BLaER1 treated with 17β-estradiol and CSF1 and Interleukin-3, amounts not matched to agents 10 nM and 100 nM (cell line): ENCODE measurements around the gene VMO1.

Experiments used
- H3K27ac ChIP-seq, 11 experiments: shearing (Covaris generic); formaldehyde crosslinking; 2 replicates each; pipeline ENCODE4 v1.8.1; 2022
- H3K27me3 ChIP-seq, 11 experiments: shearing (Covaris generic); formaldehyde crosslinking; 2 replicates each; pipeline ENCODE4 v1.8.1; 2022
- H3K36me3 ChIP-seq, 11 experiments: shearing (Covaris generic); formaldehyde crosslinking; 2 replicates each; pipeline ENCODE4 v1.8.1; 2022
- H3K4me1 ChIP-seq, 10 experiments: shearing (Covaris generic); formaldehyde crosslinking; 2 replicates each; pipeline ENCODE4 v1.8.1; 2022
- H3K4me2 ChIP-seq, 11 experiments: shearing (Covaris generic); formaldehyde crosslinking; 2 replicates each; pipeline ENCODE4 v1.8.1; 2022
- H3K4me3 ChIP-seq, 10 experiments: shearing (Covaris generic); formaldehyde crosslinking; 2 replicates each; pipeline ENCODE4 v1.8.1; 2022
- H3K9ac ChIP-seq, 11 experiments: shearing (Covaris generic); formaldehyde crosslinking; 2 replicates each; pipeline ENCODE4 v1.8.1; 2022
- H3K9me3 ChIP-seq, 11 experiments: shearing (Covaris generic); formaldehyde crosslinking; replicated peaks in 1 of 11; 2 replicates each; pipeline ENCODE4 v1.8.1; 2022
- H4K20me1 ChIP-seq, 11 experiments: shearing (Covaris generic); formaldehyde crosslinking; 2 replicates each; pipeline ENCODE4 v1.8.1; 2022
- Cebpa-rat ChIP-seq, 11 experiments: shearing (Covaris generic); IDR thresholded peaks; 2 replicates each; pipeline ENCODE4 v1.8.1; 2022

The VMO1 gene

GRCh38 chr17:4780325-4780955, 5.7 kb downstream of the VMO1 start:
- H3K9me3 ChIP-seq = no peaks in the 10 kb centered on the region
- H3K4me1 ChIP-seq = peaks cover 20 to 36% (median 28%) of the 10 kb centered on the region in 10 experiments
- TF ChIP-seq Cebpa-rat (IDR thresholded peaks at IDR 0.05) = no peak
- no peak overlapping the region for H3K9ac ChIP-seq
- H3K27me3 ChIP-seq = peaks cover 34 to 36% (median 34%) of the 10 kb centered on the region in 11 experiments
- no peak overlapping the region for H3K4me3 ChIP-seq
- peaks cover 0 to 3% (median 0%) of the 10 kb centered on the region in 11 experiments; a peak in 1 of 22 replicates for H4K20me1 ChIP-seq
- no peak overlapping the region for H3K4me2 ChIP-seq
- H3K36me3 ChIP-seq = no peaks in the 10 kb centered on the region
- no peak overlapping the region for H3K27ac ChIP-seq

- H3K27me3 ChIP-seq = peaks cover 11 to 13% (median 12%) of the 10 kb centered on the region in 11 experiments
- TF ChIP-seq Cebpa-rat (IDR thresholded peaks at IDR 0.05) = no peak
- H3K9me3 ChIP-seq = no peaks in the 10 kb centered on the region
- H4K20me1 ChIP-seq = no peaks in the 10 kb centered on the region
- no peak overlapping the region for H3K27ac ChIP-seq
- H3K9ac ChIP-seq = no peak overlapping the region
- H3K4me1 ChIP-seq = peaks cover 28 to 55% (median 48%) of the 10 kb centered on the region in 10 experiments
- no peaks in the 10 kb centered on the region for H3K36me3 ChIP-seq
- peak overlapping the region in 7 of 11 experiments; percentile 3 to 54 (median 24); a peak in 6 of 22 replicates for H3K4me2 ChIP-seq
- no peak overlapping the region for H3K4me3 ChIP-seq
These were observed 8.0 kb downstream of the VMO1 start for GRCh38 chr17:4777969-4778760.

DNA sequence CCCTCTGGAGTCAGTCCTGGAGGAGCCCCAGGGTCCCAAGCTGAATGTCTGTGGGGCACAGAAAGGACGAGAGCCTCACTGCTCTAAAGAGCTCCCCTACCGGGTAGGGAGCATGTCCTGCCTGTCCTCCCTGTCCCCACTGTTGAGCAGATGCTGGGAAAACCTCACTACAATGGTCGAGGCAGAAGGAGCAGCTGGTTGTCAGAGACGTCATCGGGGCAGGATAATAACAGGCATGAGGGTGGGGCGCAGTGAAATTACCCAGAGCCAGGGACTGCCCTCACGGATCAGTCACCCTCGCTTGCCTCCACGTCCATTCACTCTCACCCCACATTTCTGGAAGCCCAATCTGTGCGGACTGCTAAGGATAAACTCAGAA, 13.9 kb downstream of the VMO1 start:
- peak overlapping the region in 9 of 11 experiments; percentile 85 to 96 (median 88); a peak in 20 of 22 replicates for H3K27ac ChIP-seq
- no peaks in the 10 kb centered on the region for H3K36me3 ChIP-seq
- H3K9ac ChIP-seq = peak overlapping the region in 5 of 11 experiments; percentile 20 to 50 (median 32); a peak in 8 of 22 replicates
- peak overlapping the region; percentile 53 to 89 (median 82) for H3K4me2 ChIP-seq
- H3K4me1 ChIP-seq = peaks cover 65 to 100% (median 79%) of the 10 kb centered on the region in 10 experiments
- H3K27me3 ChIP-seq = no peaks in the 10 kb centered on the region
- no peaks in the 10 kb centered on the region for H3K9me3 ChIP-seq
- H4K20me1 ChIP-seq = no peaks in the 10 kb centered on the region
- TF ChIP-seq Cebpa-rat (IDR thresholded peaks at IDR 0.05) = no peak
- no peak overlapping the region for H3K4me3 ChIP-seq

- Histone ChIP-seq H3K9ac (peak within 1 kb of the TSS in 6 of 11 experiments; percentile 20 to 50 (median 33); a peak in 11 of 22 replicates), H3K27ac (peak within 1 kb of the TSS; percentile 85 to 98 (median 92); a peak in 21 of 22 replicates), H3K27me3 (no peaks in the 10 kb centered on the region), H3K36me3 (no peaks in the 10 kb centered on the region), H3K9me3 (no peaks in the 10 kb centered on the region), H4K20me1 (no peaks in the 10 kb centered on the region), H3K4me2 (peak within 1 kb of the TSS; percentile 53 to 89 (median 82)), H3K4me1 (peaks cover 65 to 100% (median 82%) of the 10 kb centered on the region in 10 experiments), H3K4me3 (no peak within 1 kb of the TSS)
- no peak for TF ChIP-seq Cebpa-rat (IDR thresholded peaks at IDR 0.05)
These were observed 14.5 kb downstream of the VMO1 start, which contains the start of gene TM4SF5 for GRCh38 chr17:4771519-4772234. TSS of gene TM4SF5 (plus strand) at chr17:4771886. CDS start at chr17:4771923, 37 bp downstream.

DNA sequence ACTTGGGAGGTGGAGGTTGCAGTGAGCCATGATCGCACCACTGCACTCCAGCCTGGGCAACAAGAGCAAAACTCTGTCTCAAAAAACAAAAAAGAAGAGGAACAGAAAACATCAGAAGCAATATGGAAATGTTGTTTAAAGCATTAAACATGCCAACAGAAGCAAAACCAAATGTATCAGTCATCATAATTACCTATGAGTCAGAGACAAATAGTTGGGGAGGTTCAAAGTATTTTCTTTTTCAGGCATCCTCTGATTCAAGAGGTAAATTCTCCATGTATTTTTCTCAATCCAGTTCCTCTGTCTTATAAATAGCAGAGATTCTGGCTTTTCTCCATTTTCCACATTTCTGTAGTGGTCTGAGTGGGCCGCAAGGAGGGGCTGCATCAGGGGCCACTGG, 16.5 kb downstream of the VMO1 start:
- peaks cover 57 to 100% (median 84%) of the 10 kb centered on the region in 10 experiments for H3K4me1 ChIP-seq
- no peak for TF ChIP-seq Cebpa-rat (IDR thresholded peaks at IDR 0.05)

DNA sequence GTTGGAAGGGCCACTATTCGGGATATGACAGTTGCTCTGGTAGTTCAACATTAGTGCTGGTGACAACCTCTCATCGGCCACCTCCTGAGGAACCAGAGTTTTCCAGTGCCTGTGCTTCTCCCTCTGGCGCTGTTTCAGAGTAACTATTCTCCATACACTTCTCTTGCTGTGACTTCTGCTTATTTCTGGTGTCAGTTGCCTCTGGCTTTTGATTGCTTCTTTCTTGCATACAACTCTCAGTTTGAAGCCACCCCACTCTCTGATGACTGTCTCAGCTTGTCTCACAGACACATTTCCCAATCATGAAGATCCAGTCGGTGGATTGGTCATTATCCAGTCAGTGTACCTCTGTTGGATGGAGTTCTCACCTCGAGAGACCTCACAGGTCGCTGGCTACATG, 17.9 kb downstream of the VMO1 start:
- H3K27me3 ChIP-seq = no peaks in the 10 kb centered on the region
- TF ChIP-seq Cebpa-rat (IDR thresholded peaks at IDR 0.05) = no peak
- peaks cover 52 to 100% (median 83%) of the 10 kb centered on the region in 10 experiments for H3K4me1 ChIP-seq
- H3K4me3 ChIP-seq = no peak overlapping the region
- no peaks in the 10 kb centered on the region for H3K9me3 ChIP-seq
- peak overlapping the region in 6 of 11 experiments; percentile 83 to 98 (median 95); a peak in 13 of 22 replicates for H3K27ac ChIP-seq
- H3K36me3 ChIP-seq = no peaks in the 10 kb centered on the region
- H3K9ac ChIP-seq = peak overlapping the region in 5 of 11 experiments; percentile 45 to 94 (median 82); a peak in 8 of 22 replicates
- H3K4me2 ChIP-seq = peak overlapping the region in 6 of 11 experiments; percentile 39 to 87 (median 78); a peak in 10 of 22 replicates
- H4K20me1 ChIP-seq = no peaks in the 10 kb centered on the region

More for the DNA sequence above, 16.5 kb downstream of the VMO1 start:
- H3K27ac ChIP-seq = peak overlapping the region in 6 of 11 experiments; percentile 27 to 98 (median 95); a peak in 9 of 22 replicates
- H4K20me1 ChIP-seq = no peaks in the 10 kb centered on the region
- no peaks in the 10 kb centered on the region for H3K27me3 ChIP-seq
- H3K9ac ChIP-seq = no peak overlapping the region
- no peaks in the 10 kb centered on the region for H3K9me3 ChIP-seq
- H3K4me2 ChIP-seq = peak overlapping the region in 6 of 11 experiments; percentile 28 to 87 (median 76); a peak in 10 of 22 replicates
- H3K36me3 ChIP-seq = no peaks in the 10 kb centered on the region
- H3K4me3 ChIP-seq = no peak overlapping the region

- no peaks in the 10 kb centered on the region for H4K20me1 ChIP-seq
- H3K36me3 ChIP-seq = no peaks in the 10 kb centered on the region
- H3K4me3 ChIP-seq = no peak overlapping the region
- peaks cover 36 to 93% (median 68%) of the 10 kb centered on the region in 10 experiments for H3K4me1 ChIP-seq
- no peaks in the 10 kb centered on the region for H3K27me3 ChIP-seq
- peak overlapping the region in 7 of 11 experiments; percentile 47 to 94 (median 78); a peak in 13 of 22 replicates for H3K9ac ChIP-seq
- peak overlapping the region; percentile 24 to 87 (median 73); a peak in 20 of 22 replicates for H3K4me2 ChIP-seq
- H3K27ac ChIP-seq = peak overlapping the region in 10 of 11 experiments; percentile 51 to 98 (median 87); a peak in 19 of 22 replicates
- no peaks in the 10 kb centered on the region for H3K9me3 ChIP-seq
- no peak for TF ChIP-seq Cebpa-rat (IDR thresholded peaks at IDR 0.05)
These were observed 19.4 kb downstream of the VMO1 start for GRCh38 chr17:4766723-4767122.

- Histone ChIP-seq H3K36me3 (no peaks in the 10 kb centered on the region), H4K20me1 (no peaks in the 10 kb centered on the region), H3K27ac (peak overlapping the region in 10 of 11 experiments; percentile 51 to 98 (median 87); a peak in 20 of 22 replicates), H3K27me3 (no peaks in the 10 kb centered on the region), H3K4me1 (peaks cover 31 to 93% (median 63%) of the 10 kb centered on the region in 10 experiments), H3K4me3 (no peak overlapping the region), H3K9me3 (no peaks in the 10 kb centered on the region), H3K9ac (peak overlapping the region in 7 of 11 experiments; percentile 47 to 94 (median 78); a peak in 13 of 22 replicates), H3K4me2 (peak overlapping the region; percentile 7 to 89 (median 75); a peak in 18 of 22 replicates)
- TF ChIP-seq Cebpa-rat (IDR thresholded peaks at IDR 0.05) = peak in 6 of 11 experiments; percentile 32 to 73 (median 56); a peak in 6 of 22 replicates
These were observed 20.0 kb downstream of the VMO1 start for GRCh38 chr17:4766201-4766600.
